GM18520 (cell line): ENCODE measurements around the gene ZNF101.
A peak's percentile ranks its signal among the peaks of the same experiment; 100 is the strongest.

ENCODE experiments used
- ATAC-seq: cut with Tn5 transposase; IDR thresholded peaks from one replicate; pipeline ENCODE4 v1.9.1; 2021; ENCODE audit not compliant: unreplicated experiment

Gene ZNF101

GRCh38 chr19:19637523-19638251, 31.0 kb upstream of the ZNF101 start:
- no peak for ATAC-seq

GRCh38 chr19:19642506-19643157, 26.0 kb upstream of the ZNF101 start:
- no peak for ATAC-seq

- ATAC-seq, result peak; percentile 44
These were observed 25.2 kb upstream of the ZNF101 start, which contains the start of gene GMIP for GRCh38 chr19:19643158-19644053. Gene GMIP (minus strand): TSS chr19:19643657. CDS start chr19:19643529, 128 bp downstream.

- ATAC-seq, result no peak
These were observed 24.6 kb upstream of the ZNF101 start for GRCh38 chr19:19644054-19644388.

- no peak for ATAC-seq
These were observed 23.3 kb upstream of the ZNF101 start for GRCh38 chr19:19645233-19645870.

- no peak for ATAC-seq
These were observed 21.4 kb upstream of the ZNF101 start for GRCh38 chr19:19647037-19647835.

- ATAC-seq, result no peak
These were observed 19.5 kb upstream of the ZNF101 start for GRCh38 chr19:19649155-19649554.

- no peak for ATAC-seq
These were observed 19.1 kb upstream of the ZNF101 start for GRCh38 chr19:19649580-19649995.

- ATAC-seq, result no peak
These were observed 18.3 kb upstream of the ZNF101 start for GRCh38 chr19:19650331-19650730.

- ATAC-seq, result no peak
These were observed 17.6 kb upstream of the ZNF101 start for GRCh38 chr19:19651076-19651475.

GRCh38 chr19:19652482-19653295, 15.9 kb upstream of the ZNF101 start:
- no peak for ATAC-seq

- no peak for ATAC-seq
These were observed 15.0 kb upstream of the ZNF101 start for GRCh38 chr19:19653597-19654147.

GRCh38 chr19:19654441-19654840, 14.2 kb upstream of the ZNF101 start:
- ATAC-seq, result no peak

GRCh38 chr19:19655051-19655594, 13.5 kb upstream of the ZNF101 start:
- ATAC-seq, result no peak

- no peak for ATAC-seq
These were observed 12.8 kb upstream of the ZNF101 start for GRCh38 chr19:19655641-19656343.

- ATAC-seq, result no peak
These were observed 11.9 kb upstream of the ZNF101 start for GRCh38 chr19:19656451-19657396.

- no peak for ATAC-seq
These were observed 11.2 kb upstream of the ZNF101 start for GRCh38 chr19:19657397-19657783.
